Motor neuron (in vitro differentiated cells): ENCODE measurements around the gene PARD3B. TPM values are rescaled to one million over a fixed set of nuclear protein-coding genes. Genes with fewer than 3 reads are reported as not detected.

Source experiments
- ATAC-seq, 8 experiments: fragments of 200-7000 bp; cut with Tn5 transposase; replicated peaks in 6 of 8; 2 replicates each; pipeline ENCODE4 v1.8.0; 2021; ENCODE audit warnings: mild to moderate bottlenecking in 8 of 8, moderate library complexity in 8 of 8
- H3K27ac ChIP-seq, 2 donors: fragments of 250-450 bp; sonication (Bioruptor Pico); 2 replicates each; pipeline ENCODE4 v1.9.0; 2021; ENCODE audit warnings: antibody characterized with exemption in 2 of 2, mild to moderate bottlenecking in 2 of 2, moderate library complexity in 1 of 2
- H3K4me1 ChIP-seq, 2 donors: fragments of 250-450 bp; sonication (Bioruptor Pico); replicated peaks in 1 of 2; 2 replicates each; pipeline ENCODE4 v1.6.1; 2021; ENCODE audit warnings: antibody characterized with exemption in 2 of 2, mild to moderate bottlenecking in 2 of 2, moderate library complexity in 1 of 2
- H3K4me3 ChIP-seq, 5 donors: fragments of 250-450 bp; sonication (Bioruptor Pico); 2 replicates each; pipeline ENCODE4 v1.9.0; 2021; ENCODE audit warnings: antibody characterized with exemption in 5 of 5, mild to moderate bottlenecking in 5 of 5, moderate library complexity in 4 of 5
- WGBS, 10 experiments: fragments of 450-650 bp; shearing (Covaris generic); methylation state at CpG; one replicate each; pipeline ENCODE4 v1.0.0; 2022; 5-methylcytosine and 5-hydroxymethylcytosine counted together
- in situ Hi-C, 9 experiments: fragments of 400-800 bp; cut with MboI; loops; one replicate each; pipeline ENCODE4 v1.15.0; 2021; ENCODE audit warnings: low sequenced_read_pairs in 9 of 9, low pct_unique_long_range_greater_than_20kb in 2 of 9; ENCODE audit not compliant: unreplicated experiment in 9 of 9
- total RNA-seq, 8 experiments: library from RNA; unstranded; fragments of 300-600 nt; gene quantifications; 2 replicates each; pipeline versions ENCODE4 v1.2.3 to v1.2.4, GENCODE V29; 2022

The PARD3B gene
- total RNA-seq, 8 experiments from 2014 or later = 3.1 to 24.3 (median 10.4) TPM

DNA sequence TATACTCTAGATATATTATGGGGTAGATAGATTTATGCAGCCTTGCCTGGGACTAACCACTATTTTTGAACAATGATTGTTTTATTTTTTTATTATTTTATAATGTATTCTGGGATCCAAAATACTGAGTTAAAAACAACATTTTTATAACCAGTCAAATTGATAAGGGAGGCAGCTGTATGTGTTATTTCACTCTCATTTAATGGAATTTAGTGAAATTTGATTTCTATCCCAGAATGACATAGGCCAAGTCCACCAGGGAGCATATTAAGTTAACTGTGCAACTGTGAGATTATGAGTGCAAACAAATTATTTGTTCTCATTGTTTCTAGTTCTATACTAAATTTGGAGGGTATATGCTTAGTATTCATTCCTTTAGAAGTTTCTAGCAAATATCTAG lies 583.5 kb downstream of the PARD3B start:
- in situ Hi-C loops = no loop called here
- no peak for ATAC-seq
- Histone ChIP-seq H3K4me3 (no peak overlapping the region), H3K4me1 (no peaks in the 10 kb centered on the region), H3K27ac (no peak overlapping the region)

DNA sequence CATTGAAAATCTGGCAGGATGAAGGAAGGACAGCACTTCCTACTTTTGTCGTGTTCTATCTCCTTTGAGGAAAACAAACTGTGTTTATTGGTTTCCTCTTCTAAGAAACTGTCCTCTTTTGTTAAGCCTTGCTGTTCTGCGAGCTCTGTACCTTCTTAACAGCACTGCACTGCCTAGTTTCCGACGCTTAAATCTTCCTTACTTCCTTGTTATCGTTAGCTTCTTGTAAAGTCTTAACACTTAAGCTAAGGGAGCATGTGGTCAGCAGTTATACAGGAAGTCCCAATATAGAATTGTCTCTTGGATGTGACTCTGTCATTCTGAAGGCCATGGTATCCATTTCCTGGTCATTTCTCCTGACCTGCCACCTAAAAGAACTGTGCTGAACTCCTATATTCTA lies 584.3 kb downstream of the PARD3B start:
- WGBS, 10 experiments = 80 to 100% (median 93%) methylated on average over 1 to 5 of the region's 5 CpGs
- no peaks in the 10 kb centered on the region for H3K4me1 ChIP-seq
- in situ Hi-C loops = no loop called here
- H3K27ac ChIP-seq = no peak overlapping the region
- no peak for ATAC-seq
- H3K4me3 ChIP-seq = no peak overlapping the region

DNA sequence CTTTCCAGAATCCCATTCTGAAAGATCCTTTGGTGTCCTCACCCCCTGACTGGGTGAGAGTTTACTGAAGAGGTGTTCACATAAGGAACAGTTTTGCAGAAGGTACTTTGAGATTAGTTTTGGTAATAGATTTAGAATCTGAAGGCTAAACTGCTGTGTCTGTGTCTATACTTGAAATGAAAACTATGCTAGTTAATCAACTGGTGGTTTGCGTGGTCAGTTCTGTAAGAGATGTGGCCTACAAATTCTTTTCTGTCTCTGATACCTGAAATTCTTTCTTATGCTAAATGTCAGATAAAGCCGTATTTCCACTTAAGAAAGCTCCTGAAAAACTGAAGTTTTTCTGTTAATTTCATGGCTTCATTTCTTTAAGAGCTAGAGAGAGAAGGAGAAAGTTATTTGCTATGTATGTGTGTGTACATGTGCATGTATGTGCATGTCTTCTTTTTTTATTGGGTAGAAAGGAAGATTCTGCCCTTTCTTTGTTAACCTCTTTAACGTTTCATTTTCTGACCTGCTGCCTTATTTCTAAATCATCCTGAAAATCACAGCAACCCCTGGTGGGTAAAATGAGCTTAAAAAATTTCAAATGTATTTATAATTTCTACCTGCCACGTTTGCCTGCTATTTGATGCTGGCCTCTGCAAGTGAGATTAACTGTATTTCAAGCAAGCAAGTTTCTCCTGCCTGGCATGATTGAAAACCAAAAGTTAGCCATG lies 585.0 kb downstream of the PARD3B start:
- WGBS, 10 experiments = 0 to 100% (median 86%) methylated on average over 1 to 4 of the region's 4 CpGs; no CpG with 5 or more reads in 1 of the 10 experiments
- Histone ChIP-seq H3K4me3 (no peak overlapping the region), H3K27ac (no peak overlapping the region), H3K4me1 (no peaks in the 10 kb centered on the region)
- no peak for ATAC-seq
- in situ Hi-C loops = no loop called here

DNA sequence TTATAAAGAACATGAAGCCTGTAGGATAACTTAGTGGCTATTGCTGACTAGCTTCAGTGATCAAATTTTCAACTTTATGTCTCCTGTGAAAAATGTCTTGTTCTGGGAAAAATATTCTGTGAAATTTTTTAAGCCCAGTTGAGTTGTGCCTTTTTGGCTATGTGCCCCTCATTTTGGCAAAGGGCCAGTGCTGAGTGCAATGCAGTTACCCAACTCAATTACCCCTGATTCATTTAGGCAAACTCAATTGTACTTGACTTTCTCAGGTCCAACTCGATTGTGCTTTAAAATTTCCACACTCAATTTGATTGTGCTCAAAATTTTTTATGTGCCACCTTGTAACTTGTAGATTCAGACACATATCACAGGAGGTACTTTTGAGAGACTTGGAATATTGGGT lies 588.3 kb downstream of the PARD3B start:
- peaks cover under 1% of the 10 kb centered on the region in 2 donors for H3K4me1 ChIP-seq
- no peak overlapping the region for H3K4me3 ChIP-seq
- ATAC-seq = no peak
- in situ Hi-C loops = no loop called here
- no peak overlapping the region for H3K27ac ChIP-seq
- 20 to 91% (median 73%) methylated on average over 1 of the region's 1 CpG; no CpG with 5 or more reads in 4 of the 10 experiments for WGBS, 10 experiments

DNA sequence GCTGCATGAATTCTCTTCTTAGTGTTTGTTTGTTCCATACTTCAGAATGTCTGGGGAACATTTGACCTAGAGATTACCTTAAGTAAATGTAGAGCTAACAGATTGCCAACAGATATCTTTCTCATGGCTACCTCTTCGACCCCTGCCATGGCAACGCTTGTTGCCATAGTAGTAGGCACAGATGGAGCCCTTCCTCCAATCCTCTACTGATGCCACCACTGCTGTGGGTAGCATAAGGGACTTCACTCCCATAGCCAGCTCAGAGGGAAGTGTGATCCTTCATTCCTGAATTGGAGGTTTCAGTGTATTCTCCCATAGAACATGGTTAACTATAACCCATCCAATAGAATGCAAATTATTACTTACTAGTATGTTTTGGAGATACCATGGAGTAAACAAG lies 593.5 kb downstream of the PARD3B start:
- WGBS, 10 experiments = 58 to 94% (median 83%) methylated on average over 2 of the region's 2 CpGs; no CpG with 5 or more reads in 3 of the 10 experiments
- Histone ChIP-seq H3K4me3 (no peak overlapping the region), H3K4me1 (peaks cover 20 to 25% of the 10 kb centered on the region in 2 donors), H3K27ac (no peak overlapping the region)
- in situ Hi-C loops = no loop called here
- peak in 1 of 8 experiments; percentile 63 for ATAC-seq

DNA sequence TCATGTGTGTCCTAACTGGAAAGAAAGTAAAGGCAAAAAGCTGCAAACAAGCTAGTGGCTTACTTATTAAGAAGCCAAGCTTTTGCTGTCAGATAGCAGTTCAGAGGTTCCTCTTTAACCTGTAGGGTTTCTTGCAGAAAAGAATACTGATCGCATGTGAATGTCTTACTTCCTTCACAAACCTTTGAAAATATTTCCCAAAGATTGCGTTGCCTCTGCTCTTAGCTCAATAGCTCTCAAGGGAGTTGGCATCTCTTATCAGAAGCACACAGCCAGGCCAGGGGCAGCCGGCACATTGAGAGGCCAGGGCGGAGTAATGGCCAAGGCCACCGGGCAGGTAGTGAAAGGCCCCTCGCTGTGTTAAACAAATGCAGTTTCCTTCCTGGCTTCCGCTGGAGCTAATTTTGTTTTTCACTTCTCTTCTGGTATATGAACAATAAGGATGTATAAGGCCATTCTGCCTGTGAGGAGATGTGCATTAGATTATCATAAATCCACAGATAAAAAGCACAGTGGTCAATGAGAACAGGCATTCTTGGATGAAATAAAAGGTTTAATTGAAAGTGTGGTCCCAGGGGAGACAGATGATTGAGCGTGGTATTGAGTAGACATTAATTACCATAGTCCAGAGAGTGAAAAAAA lies 594.7 kb downstream of the PARD3B start:
- peak overlapping the region in 1 of 5 donors; percentile 2 for H3K4me3 ChIP-seq

DNA sequence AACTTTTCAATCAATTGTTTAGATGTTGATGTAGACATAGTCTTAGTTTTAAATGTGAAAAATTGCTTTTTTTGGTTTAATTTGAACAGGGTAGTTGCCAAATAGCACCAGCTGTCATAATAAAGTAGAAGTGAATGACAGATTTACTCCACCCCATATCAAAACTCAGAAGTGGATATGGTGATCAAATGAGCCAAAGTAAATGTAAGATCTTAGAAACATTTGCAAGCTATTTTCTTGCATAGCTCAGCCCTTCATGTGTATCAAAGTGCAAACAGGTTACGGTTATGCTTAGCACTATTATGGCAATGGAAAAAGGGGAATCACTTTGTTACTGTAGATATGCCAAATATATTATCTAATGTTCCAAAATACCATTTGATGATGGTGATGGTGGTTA lies 596.1 kb downstream of the PARD3B start:
- ATAC-seq = no peak
- Histone ChIP-seq H3K4me3 (no peak overlapping the region), H3K4me1 (peaks cover 20 to 25% of the 10 kb centered on the region in 2 donors), H3K27ac (no peak overlapping the region)
- WGBS, 10 experiments = 80 to 100% (median 85%) methylated on average over 1 of the region's 1 CpG; no CpG with 5 or more reads in 4 of the 10 experiments
- in situ Hi-C loops = no loop called here

More for the DNA sequence above, 594.7 kb downstream of the PARD3B start:
- 0 to 100% (median 40%) methylated on average over 1 to 8 of the region's 8 CpGs; no CpG with 5 or more reads in 2 of the 10 experiments for WGBS, 10 experiments
- in situ Hi-C loops = no loop called here
- Histone ChIP-seq H3K4me1 (peaks cover 20 to 25% of the 10 kb centered on the region in 2 donors), H3K27ac (peak overlapping the region in 1 of 2 donors; percentile 10)
- ATAC-seq = peak in 5 of 8 experiments; percentile 79 to 96 (median 95)

DNA sequence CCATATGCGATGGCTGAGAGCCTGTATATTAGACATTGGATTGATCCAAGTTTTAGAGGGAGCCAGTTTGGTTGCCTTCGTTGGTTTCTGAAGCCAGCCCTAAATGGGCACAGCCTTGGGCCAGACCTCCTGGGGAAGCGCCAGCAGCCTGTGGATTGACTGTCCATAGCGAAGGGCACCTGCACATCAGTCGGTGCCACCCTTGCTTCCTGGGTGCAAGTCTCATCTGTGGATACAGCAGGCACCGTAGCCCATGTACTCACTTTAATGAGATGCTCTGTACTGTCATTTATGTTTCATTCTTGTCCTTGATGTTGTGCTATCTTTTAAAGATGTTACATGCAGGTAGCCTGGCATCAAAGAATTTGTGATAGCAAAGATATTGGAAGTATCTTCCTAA lies 600.6 kb downstream of the PARD3B start:
- in situ Hi-C loops = no loop called here
- Histone ChIP-seq H3K27ac (no peak overlapping the region), H3K4me3 (no peak overlapping the region), H3K4me1 (peaks cover under 1 to 28% of the 10 kb centered on the region in 2 donors)
- ATAC-seq = no peak
- 92 to 100% (median 97%) methylated on average over 1 to 5 of the region's 6 CpGs; no CpG with 5 or more reads in 1 of the 10 experiments for WGBS, 10 experiments

DNA sequence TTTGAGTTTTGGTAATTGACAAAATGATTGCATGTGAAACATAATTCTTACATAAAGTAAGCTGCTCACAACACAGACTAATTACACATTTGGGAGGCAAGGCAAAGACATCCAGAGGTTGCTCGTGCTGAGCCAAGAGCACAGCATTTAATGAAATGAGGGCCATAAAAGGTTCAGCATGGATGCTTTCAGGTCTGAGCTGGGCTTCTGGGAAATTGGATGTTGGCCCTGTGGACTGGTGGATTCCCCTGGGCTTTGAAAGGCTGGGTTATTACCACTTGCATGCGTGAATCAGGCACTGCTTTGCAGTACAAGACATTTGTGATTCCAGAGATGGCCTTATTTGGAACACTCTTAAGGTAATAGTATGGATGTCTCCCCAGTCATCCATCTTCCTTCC lies 603.5 kb downstream of the PARD3B start:
- WGBS, 10 experiments = 36 to 100% (median 40%) methylated on average over 1 to 2 of the region's 2 CpGs; no CpG with 5 or more reads in 3 of the 10 experiments
- peak overlapping the region in 1 of 2 donors; percentile 47 for H3K27ac ChIP-seq
- ATAC-seq = peak in 5 of 8 experiments; percentile 67 to 99 (median 95)
- in situ Hi-C loops = no loop called here
- no peak overlapping the region for H3K4me3 ChIP-seq
- peaks cover 0 to 24% of the 10 kb centered on the region in 2 donors for H3K4me1 ChIP-seq

DNA sequence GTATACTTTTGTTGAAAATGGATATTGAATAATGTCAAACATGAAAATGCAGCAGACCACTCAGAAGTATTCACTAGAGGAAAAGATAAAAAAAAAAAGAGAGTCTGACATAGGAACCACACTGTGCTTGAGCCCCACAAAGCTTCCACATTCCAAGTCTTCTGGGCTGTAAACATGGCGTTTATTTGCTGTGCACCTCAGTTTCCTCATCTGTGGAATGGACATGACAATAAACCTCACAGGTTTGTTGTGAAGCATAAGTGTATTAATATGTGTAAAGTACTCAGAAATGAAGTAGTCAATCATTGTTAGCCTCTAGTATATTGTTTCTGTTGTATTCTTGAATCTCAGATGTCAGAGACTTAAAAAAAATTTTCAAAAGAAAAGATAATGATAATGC lies 611.2 kb downstream of the PARD3B start:
- ATAC-seq = no peak
- in situ Hi-C loops = no loop called here
- H3K4me3 ChIP-seq = no peak overlapping the region
- WGBS, 10 experiments = 20 to 100% (median 89%) methylated on average over 1 of the region's 1 CpG; no CpG with 5 or more reads in 2 of the 10 experiments
- peaks cover 7 to 15% of the 10 kb centered on the region in 2 donors for H3K4me1 ChIP-seq
- no peak overlapping the region for H3K27ac ChIP-seq

DNA sequence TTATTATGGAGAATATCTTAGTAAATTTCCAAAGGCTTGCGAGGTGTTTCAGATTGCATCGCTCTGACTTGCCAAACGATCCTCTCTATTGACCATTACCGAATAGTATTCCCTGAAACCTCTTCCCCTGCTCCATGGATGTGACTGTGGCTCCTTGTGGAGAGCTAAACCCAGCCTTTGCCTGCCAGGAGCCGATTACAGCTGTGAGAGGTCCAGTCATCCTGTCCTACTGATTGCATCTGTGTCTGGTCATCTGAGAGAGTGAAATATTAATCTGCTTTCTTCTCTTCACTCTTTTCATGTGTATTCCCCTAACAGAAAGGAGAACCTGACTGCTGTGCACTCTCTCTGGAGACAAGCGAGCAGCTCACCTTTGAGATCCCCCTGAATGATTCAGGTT lies 613.1 kb downstream of the PARD3B start:
- no peak overlapping the region for H3K4me3 ChIP-seq
- 85 to 100% (median 92%) methylated on average over 2 to 6 of the region's 6 CpGs; no CpG with 5 or more reads in 3 of the 10 experiments for WGBS, 10 experiments
- in situ Hi-C loops = no loop called here
- peak in 4 of 8 experiments; percentile 15 to 48 (median 38) for ATAC-seq
- peaks cover 8 to 21% of the 10 kb centered on the region in 2 donors for H3K4me1 ChIP-seq
- no peak overlapping the region for H3K27ac ChIP-seq

DNA sequence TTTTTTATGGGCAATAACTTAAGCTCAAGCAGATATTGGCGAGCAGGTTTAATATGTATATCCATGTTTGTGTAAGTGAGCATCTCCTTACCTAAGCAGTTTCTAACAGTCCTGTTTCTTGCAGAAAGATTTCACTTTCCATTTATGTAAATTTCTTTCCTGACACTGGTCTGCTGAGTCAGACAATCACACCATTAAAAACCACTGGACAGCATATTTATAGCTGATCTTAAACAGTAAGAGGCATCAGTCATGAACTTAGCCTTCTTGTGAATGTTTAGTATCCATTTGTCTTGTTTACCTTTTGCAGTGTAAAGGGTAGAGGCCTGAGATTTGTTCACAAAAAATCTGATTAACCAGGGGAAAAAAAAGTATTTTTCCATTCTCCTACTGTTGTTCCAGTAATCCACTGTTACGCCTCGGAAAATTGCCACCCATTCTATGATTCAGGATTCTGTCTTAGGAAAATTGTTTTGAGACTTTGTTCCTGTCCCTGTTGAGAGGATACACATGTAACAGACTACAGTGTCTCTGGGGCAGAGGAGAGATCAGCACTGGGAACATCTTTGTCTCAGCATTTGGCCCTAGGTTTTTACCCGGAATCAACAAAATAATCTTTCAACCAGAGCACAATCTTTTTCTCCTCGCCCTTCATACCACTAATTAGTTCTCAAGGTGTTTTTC lies 616.0 kb downstream of the PARD3B start:
- in situ Hi-C loops = no loop called here
- H3K4me1 ChIP-seq = peaks cover 8 to 26% of the 10 kb centered on the region in 2 donors
- peak; percentile 46 to 99 (median 70) for ATAC-seq
- no peak overlapping the region for H3K27ac ChIP-seq
- 63 to 92% (median 83%) methylated on average over 1 to 5 of the region's 5 CpGs for WGBS, 10 experiments
- H3K4me3 ChIP-seq = no peak overlapping the region

DNA sequence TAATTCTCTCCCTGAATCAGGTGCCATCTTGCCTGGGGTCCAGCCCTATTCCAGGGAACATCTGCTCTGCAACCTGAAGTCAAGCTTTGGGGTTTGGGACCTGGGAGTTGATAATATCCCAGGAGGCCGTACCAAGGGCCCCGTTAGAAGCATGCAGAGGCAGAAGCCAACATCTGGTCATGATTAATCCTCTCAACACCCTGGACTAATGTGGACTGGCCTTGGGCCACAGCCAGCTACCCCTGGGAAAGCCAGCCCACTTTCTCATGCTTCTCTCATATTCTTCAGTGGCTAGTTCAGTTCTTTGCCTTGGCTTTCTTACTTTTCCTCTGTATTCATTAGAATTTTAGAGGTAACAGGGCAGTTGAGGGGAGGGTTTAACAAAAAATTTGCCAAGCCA lies 621.5 kb downstream of the PARD3B start:
- peak in 2 of 8 experiments; percentile 38 to 75 for ATAC-seq
- in situ Hi-C loops = no loop called here
- Histone ChIP-seq H3K27ac (no peak overlapping the region), H3K4me3 (no peak overlapping the region), H3K4me1 (peaks cover 6 to 43% of the 10 kb centered on the region in 2 donors)
- WGBS, 10 experiments = 36 to 100% (median 86%) methylated on average over 1 to 2 of the region's 2 CpGs; no CpG with 5 or more reads in 4 of the 10 experiments
